ENCODE results near the gene RBFOX2.

RBFOX2 gene

DNA sequence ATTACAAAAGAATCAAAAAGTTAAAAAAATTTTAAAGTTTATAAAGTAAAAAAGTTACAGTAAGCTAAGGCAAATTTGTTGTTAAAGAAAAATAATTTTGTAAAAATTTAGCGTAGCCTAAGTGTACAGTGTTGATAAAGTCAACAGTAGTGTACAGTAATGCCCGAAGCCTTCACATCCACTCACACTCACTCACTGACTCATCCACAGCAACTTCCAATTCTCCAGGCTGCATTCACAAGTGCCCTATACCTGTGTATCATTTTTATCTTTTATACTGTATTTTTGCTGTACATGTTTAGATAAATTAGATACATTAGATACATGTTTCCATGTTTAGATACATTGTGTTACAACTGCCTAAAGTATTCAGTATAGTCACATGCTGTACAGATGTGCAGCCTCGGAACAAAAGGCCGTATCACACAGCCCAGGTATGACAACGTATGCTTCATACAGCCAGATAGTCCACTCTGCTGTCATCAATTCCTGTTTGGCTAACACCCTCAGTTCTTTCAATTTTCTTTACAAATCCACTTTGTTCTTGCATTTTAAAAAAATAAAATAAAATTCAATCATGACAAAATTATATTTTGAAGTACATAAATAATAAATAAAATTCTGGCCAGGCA, 80.7 kb downstream of the RBFOX2 start:
- no peak for TF ChIP-seq ZBTB7A (IDR thresholded peaks at IDR 0.05; ENCODE audit: low read depth)
- TF ChIP-seq RAD21 (IDR thresholded peaks at IDR 0.05; ENCODE audit: low read depth): no peak
- no peak for TF ChIP-seq YY1 (IDR thresholded peaks at IDR 0.05; ENCODE audit: low read depth)
- TF ChIP-seq TCF12 (IDR thresholded peaks at IDR 0.05; ENCODE audit: low read depth): no peak
- no peak for TF ChIP-seq MAX (IDR thresholded peaks at IDR 0.05)
- no peak for TF ChIP-seq TEAD4 (IDR thresholded peaks at IDR 0.05)
- no peak for TF ChIP-seq TAF1 (IDR thresholded peaks at IDR 0.05; ENCODE audit: low read depth)
- TF ChIP-seq CEBPB (IDR thresholded peaks at IDR 0.05): no peak
- TF ChIP-seq, protein P1, sequence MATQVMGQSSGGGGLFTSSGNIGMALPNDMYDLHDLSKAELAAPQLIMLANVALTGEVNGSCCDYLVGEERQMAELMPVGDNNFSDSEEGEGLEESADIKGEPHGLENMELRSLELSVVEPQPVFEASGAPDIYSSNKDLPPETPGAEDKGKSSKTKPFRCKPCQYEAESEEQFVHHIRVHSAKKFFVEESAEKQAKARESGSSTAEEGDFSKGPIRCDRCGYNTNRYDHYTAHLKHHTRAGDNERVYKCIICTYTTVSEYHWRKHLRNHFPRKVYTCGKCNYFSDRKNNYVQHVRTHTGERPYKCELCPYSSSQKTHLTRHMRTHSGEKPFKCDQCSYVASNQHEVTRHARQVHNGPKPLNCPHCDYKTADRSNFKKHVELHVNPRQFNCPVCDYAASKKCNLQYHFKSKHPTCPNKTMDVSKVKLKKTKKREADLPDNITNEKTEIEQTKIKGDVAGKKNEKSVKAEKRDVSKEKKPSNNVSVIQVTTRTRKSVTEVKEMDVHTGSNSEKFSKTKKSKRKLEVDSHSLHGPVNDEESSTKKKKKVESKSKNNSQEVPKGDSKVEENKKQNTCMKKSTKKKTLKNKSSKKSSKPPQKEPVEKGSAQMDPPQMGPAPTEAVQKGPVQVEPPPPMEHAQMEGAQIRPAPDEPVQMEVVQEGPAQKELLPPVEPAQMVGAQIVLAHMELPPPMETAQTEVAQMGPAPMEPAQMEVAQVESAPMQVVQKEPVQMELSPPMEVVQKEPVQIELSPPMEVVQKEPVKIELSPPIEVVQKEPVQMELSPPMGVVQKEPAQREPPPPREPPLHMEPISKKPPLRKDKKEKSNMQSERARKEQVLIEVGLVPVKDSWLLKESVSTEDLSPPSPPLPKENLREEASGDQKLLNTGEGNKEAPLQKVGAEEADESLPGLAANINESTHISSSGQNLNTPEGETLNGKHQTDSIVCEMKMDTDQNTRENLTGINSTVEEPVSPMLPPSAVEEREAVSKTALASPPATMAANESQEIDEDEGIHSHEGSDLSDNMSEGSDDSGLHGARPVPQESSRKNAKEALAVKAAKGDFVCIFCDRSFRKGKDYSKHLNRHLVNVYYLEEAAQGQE (IDR thresholded peaks at IDR 0.05; ENCODE audit: low read depth): no peak

- no peak for TF ChIP-seq ZBTB7A (IDR thresholded peaks at IDR 0.05; ENCODE audit: low read depth)
Observed at GRCh38 chr22:35944458-35944857, 84.2 kb downstream of the RBFOX2 start.

DNA sequence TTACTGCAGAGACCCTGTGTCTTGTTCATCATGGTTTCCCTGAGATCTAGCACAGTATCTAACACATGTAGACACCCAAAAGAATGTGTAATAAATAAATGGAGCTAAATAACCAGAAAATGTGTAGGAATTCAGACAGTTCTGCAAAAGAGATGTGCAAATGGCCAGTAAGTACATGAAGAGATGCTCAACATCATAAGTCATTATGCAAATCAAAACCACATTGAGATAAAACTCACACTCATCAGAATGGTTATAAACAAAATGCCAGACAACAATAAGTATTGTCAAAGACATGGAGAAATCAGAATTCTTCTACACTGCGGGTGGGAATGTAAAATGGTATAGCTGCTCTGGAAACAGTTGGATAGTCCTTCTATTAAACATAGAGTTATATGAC, 88.5 kb downstream of the RBFOX2 start:
- no peak for TF ChIP-seq TAF1 (IDR thresholded peaks at IDR 0.05; ENCODE audit: low read depth)
- TF ChIP-seq, protein P2, sequence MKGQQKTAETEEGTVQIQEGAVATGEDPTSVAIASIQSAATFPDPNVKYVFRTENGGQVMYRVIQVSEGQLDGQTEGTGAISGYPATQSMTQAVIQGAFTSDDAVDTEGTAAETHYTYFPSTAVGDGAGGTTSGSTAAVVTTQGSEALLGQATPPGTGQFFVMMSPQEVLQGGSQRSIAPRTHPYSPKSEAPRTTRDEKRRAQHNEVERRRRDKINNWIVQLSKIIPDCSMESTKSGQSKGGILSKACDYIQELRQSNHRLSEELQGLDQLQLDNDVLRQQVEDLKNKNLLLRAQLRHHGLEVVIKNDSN (IDR thresholded peaks at IDR 0.05): no peak
- TF ChIP-seq FOXM1 (IDR thresholded peaks at IDR 0.05; ENCODE audit: borderline replicate concordance, low read depth): no peak
- TF ChIP-seq TEAD4 (IDR thresholded peaks at IDR 0.05): no peak
- no peak for TF ChIP-seq NFIC (IDR thresholded peaks at IDR 0.05)
- TF ChIP-seq, protein P1 (IDR thresholded peaks at IDR 0.05; ENCODE audit: low read depth): no peak
- no peak for TF ChIP-seq CEBPB (IDR thresholded peaks at IDR 0.05)
- no peak for TF ChIP-seq YY1 (IDR thresholded peaks at IDR 0.05; ENCODE audit: low read depth)
- no peak for TF ChIP-seq TCF12 (IDR thresholded peaks at IDR 0.05; ENCODE audit: low read depth)
- no peak for TF ChIP-seq MAX (IDR thresholded peaks at IDR 0.05)
- TF ChIP-seq ZBTB7A (IDR thresholded peaks at IDR 0.05; ENCODE audit: low read depth): no peak
- TF ChIP-seq EGR1 (IDR thresholded peaks at IDR 0.05): no peak
- no peak for TF ChIP-seq EP300 (IDR thresholded peaks at IDR 0.05; ENCODE audit: borderline replicate concordance)
- no peak for TF ChIP-seq CREB1 (IDR thresholded peaks at IDR 0.05; ENCODE audit: low read depth)
- TF ChIP-seq RAD21 (IDR thresholded peaks at IDR 0.05; ENCODE audit: low read depth): no peak

DNA sequence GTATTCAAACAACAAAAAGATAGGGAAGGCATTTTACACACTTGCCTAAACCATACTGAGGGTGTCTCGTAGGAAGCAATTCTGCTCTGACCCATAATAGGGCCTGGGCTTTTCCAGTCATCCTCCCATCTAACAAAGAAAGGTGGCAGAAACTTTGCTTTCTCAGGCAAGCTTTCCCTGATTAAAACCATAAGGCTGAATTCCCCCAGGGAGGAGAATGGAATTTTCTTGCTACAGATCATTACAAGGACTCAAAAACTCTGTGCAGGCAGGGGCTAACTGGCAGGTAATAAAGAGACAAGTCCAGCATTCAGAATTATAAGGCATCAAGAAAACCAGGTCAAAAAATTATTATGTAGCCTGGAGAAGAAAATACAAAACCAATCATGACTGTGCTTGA, 90.4 kb downstream of the RBFOX2 start:
- no peak for TF ChIP-seq CREB1 (IDR thresholded peaks at IDR 0.05; ENCODE audit: low read depth)
- no peak for TF ChIP-seq TCF12 (IDR thresholded peaks at IDR 0.05; ENCODE audit: low read depth)
- TF ChIP-seq, protein P2 (IDR thresholded peaks at IDR 0.05): no peak
- no peak for TF ChIP-seq ZBTB7A (IDR thresholded peaks at IDR 0.05; ENCODE audit: low read depth)
- no peak for TF ChIP-seq TEAD4 (IDR thresholded peaks at IDR 0.05)
- no peak for TF ChIP-seq EP300 (IDR thresholded peaks at IDR 0.05; ENCODE audit: borderline replicate concordance)
- TF ChIP-seq CEBPB (IDR thresholded peaks at IDR 0.05): no peak
- TF ChIP-seq, protein P1 (IDR thresholded peaks at IDR 0.05; ENCODE audit: low read depth): no peak
- no peak for TF ChIP-seq YY1 (IDR thresholded peaks at IDR 0.05; ENCODE audit: low read depth)
- no peak for TF ChIP-seq MAX (IDR thresholded peaks at IDR 0.05)
- TF ChIP-seq TAF1 (IDR thresholded peaks at IDR 0.05; ENCODE audit: low read depth): no peak
- no peak for TF ChIP-seq NFIC (IDR thresholded peaks at IDR 0.05)

All from Ishikawa (cell line).